Measurements from ENCODE around the gene ARFGAP3. TPM values are rescaled to one million over a fixed set of nuclear protein-coding genes. Genes with fewer than 3 reads are reported as not detected.

ARFGAP3 gene
- total RNA-seq, 1 experiment from 2014 or later = 37.4 TPM

DNA sequence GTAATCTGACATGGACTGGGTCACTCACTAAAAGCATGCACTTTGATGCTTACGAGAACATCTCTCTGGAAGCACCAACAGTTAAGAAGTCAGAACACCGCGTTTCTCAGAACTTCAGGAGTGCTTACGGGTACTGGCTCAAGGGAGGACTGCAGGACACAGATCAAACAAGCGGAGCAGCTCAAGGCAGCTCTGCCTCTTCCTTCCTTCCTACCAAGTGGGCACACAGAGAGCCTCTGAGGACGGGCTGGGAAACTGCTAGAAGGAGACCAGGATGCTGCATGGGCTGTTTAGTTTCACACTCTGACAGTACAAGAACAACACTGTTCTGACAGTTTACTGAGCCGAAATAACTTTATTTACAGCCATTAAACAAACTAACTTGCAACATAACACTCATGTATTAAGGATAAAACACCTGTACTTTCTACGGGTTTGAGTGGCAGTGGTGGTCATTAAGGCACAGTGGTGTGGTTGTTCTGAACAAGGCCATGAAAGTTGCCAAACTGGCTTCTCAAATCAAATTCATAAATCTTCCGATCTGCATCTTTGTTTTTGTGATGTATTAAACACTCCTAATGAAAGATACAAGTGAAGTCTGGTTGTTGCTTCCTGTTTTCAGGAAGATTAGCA is 37.5 kb downstream of the ARFGAP3 start:
- Mint-ChIP-seq H3K27me3 (ENCODE audit: insufficient read depth, unreplicated experiment) (no peaks in the 10 kb centered on the region), H3K36me3 (ENCODE audit: insufficient read depth, unreplicated experiment) (peaks cover 31% of the 10 kb centered on the region), H3K4me3 (ENCODE audit: unreplicated experiment) (no peak overlapping the region), H3K27ac (ENCODE audit: unreplicated experiment) (no peak overlapping the region), H3K9me3 (ENCODE audit: unreplicated experiment) (no peaks in the 10 kb centered on the region), H3K4me1 (ENCODE audit: low read depth, unreplicated experiment) (no peaks in the 10 kb centered on the region)
- Histone ChIP-seq H3K27me3 (replicated peaks; ENCODE audit: control insufficient read depth, insufficient read depth, low read length) (no peaks in the 10 kb centered on the region), H3K36me3 (ENCODE audit: control insufficient read depth, insufficient read depth, low read length) (no peaks in the 10 kb centered on the region), H3K9me3 (no peaks in the 10 kb centered on the region), H3K4me3 (ENCODE audit: low read depth, low read length) (no peak overlapping the region), H3K4me1 (no peaks in the 10 kb centered on the region)
- no peak for TF ChIP-seq CTCF (IDR thresholded peaks at IDR 0.05; ENCODE audit: insufficient read depth in 1 of 2, low read depth in 1 of 2, low read length in 1 of 2, severe bottlenecking in 1 of 2, unreplicated experiment in 1 of 2)
- no TSS peak for BruUV-seq (replicated peaks)
- no peak for DNase-seq
- ChIA-PET CTCF (interaction anchor here (0.6 kb wide), 1 partner anchor 166 kb away, joined by 3 read pairs; no protein-coding TSS in a partner anchor), POLR2A (no interaction called here)
- intact Hi-C loops (cut with micrococcal nuclease; ENCODE audit: unreplicated experiment) = no loop called here

DNA sequence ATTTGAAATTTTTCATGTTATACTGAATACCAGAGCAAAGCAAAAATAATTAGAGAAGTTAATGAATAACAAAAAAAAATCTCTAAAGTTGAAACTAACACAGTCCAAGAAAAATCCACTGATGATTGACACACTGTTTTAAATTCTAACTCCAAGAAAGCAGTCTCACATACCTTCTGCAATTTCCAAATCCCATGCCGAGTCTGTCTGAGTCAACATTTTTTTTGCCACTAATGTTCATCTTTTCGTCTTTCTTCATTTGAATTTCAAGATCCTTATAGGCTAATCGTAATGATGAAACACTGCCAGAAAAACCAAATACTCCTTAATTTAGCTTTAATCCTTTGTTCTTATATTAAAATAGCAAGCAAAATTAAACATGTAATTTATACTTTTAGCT is 39.5 kb downstream of the ARFGAP3 start:
- Mint-ChIP-seq H3K27ac (ENCODE audit: unreplicated experiment) (no peak overlapping the region), H3K9me3 (ENCODE audit: unreplicated experiment) (no peaks in the 10 kb centered on the region), H3K36me3 (ENCODE audit: insufficient read depth, unreplicated experiment) (peaks cover 24% of the 10 kb centered on the region), H3K4me1 (ENCODE audit: low read depth, unreplicated experiment) (no peaks in the 10 kb centered on the region), H3K27me3 (ENCODE audit: insufficient read depth, unreplicated experiment) (no peaks in the 10 kb centered on the region), H3K4me3 (ENCODE audit: unreplicated experiment) (no peak overlapping the region)
- Histone ChIP-seq H3K36me3 (ENCODE audit: control insufficient read depth, insufficient read depth, low read length) (no peaks in the 10 kb centered on the region), H3K27me3 (replicated peaks; ENCODE audit: control insufficient read depth, insufficient read depth, low read length) (no peaks in the 10 kb centered on the region), H3K4me1 (no peaks in the 10 kb centered on the region), H3K4me3 (ENCODE audit: low read depth, low read length) (no peak overlapping the region), H3K9me3 (no peaks in the 10 kb centered on the region)
- POLR2A ChIA-PET = no interaction called here
- CTCF ChIA-PET = no interaction called here
- TF ChIP-seq CTCF (IDR thresholded peaks at IDR 0.05; ENCODE audit: insufficient read depth in 1 of 2, low read depth in 1 of 2, low read length in 1 of 2, severe bottlenecking in 1 of 2, unreplicated experiment in 1 of 2) = no peak
- intact Hi-C loops (cut with micrococcal nuclease; ENCODE audit: unreplicated experiment) = no loop called here
- no peak for DNase-seq
- no TSS peak for BruUV-seq (replicated peaks)

- no peak overlapping the region for H3K4me3 ChIP-seq (ENCODE audit: low read depth, low read length)
- ChIA-PET POLR2A (no interaction called here), CTCF (no interaction called here)
- no peak for DNase-seq
- no peaks in the 10 kb centered on the region for H3K9me3 ChIP-seq
- Mint-ChIP-seq H3K27ac (ENCODE audit: unreplicated experiment) (no peak overlapping the region), H3K4me1 (ENCODE audit: low read depth, unreplicated experiment) (no peaks in the 10 kb centered on the region), H3K9me3 (ENCODE audit: unreplicated experiment) (no peaks in the 10 kb centered on the region), H3K36me3 (ENCODE audit: insufficient read depth, unreplicated experiment) (peaks cover 12% of the 10 kb centered on the region), H3K27me3 (ENCODE audit: insufficient read depth, unreplicated experiment) (no peaks in the 10 kb centered on the region), H3K4me3 (ENCODE audit: unreplicated experiment) (no peak overlapping the region)
- BruUV-seq (replicated peaks) = no TSS peak
- intact Hi-C loops (cut with micrococcal nuclease; ENCODE audit: unreplicated experiment) = no loop called here
- no peaks in the 10 kb centered on the region for H3K4me1 ChIP-seq
- H3K36me3 ChIP-seq (ENCODE audit: control insufficient read depth, insufficient read depth, low read length) = no peaks in the 10 kb centered on the region
- no peaks in the 10 kb centered on the region for H3K27me3 ChIP-seq (replicated peaks; ENCODE audit: control insufficient read depth, insufficient read depth, low read length)
- TF ChIP-seq CTCF (IDR thresholded peaks at IDR 0.05; ENCODE audit: insufficient read depth in 1 of 2, low read depth in 1 of 2, low read length in 1 of 2, severe bottlenecking in 1 of 2, unreplicated experiment in 1 of 2) = no peak
These were observed 40.7 kb downstream of the ARFGAP3 start for GRCh38 chr22:42816336-42816735.

Measured in Caco-2 (cell line).